GM12878 (cell line): ENCODE results near the gene GATA3.

Source experiments
- BACH1 ChIP-seq: fragments of 450-650 bp; IDR thresholded peaks from 2 replicates; pipeline ENCODE4 v1.6.1; 2017; ENCODE audit warnings: mild to moderate bottlenecking, borderline replicate concordance
- CTCF ChIP-seq, 3 experiments: IDR thresholded peaks in 2 of 3; conservative IDR thresholded peaks in 1 of 3; 2 replicates each; pipeline ENCODE4 v1.5.1; 2011; ENCODE audit warnings: low read depth in 3 of 3, low read length in 3 of 3, mild to moderate bottlenecking in 3 of 3, control low read depth in 2 of 3, moderate library complexity in 2 of 3, inconsistent platforms in 1 of 3, mixed read lengths in 1 of 3; ENCODE audit not compliant: control insufficient read depth in 2 of 3, insufficient read depth in 1 of 3; ENCODE audit errors: extremely low read depth in 1 of 3
- NKRF ChIP-seq: fragments of 450-650 bp; conservative IDR thresholded peaks from 2 replicates; pipeline ENCODE4 v1.6.1; 2017; ENCODE audit warnings: mild to moderate bottlenecking, moderate library complexity
- PAX8 ChIP-seq: fragments of 450-650 bp; IDR thresholded peaks from 2 replicates; pipeline ENCODE4 v1.6.1; 2017; ENCODE audit warnings: mild to moderate bottlenecking, moderate library complexity
- POLR2A ChIP-seq: IDR thresholded peaks from 2 replicates; pipeline ENCODE4 v1.6.1; 2011; ENCODE audit warnings: low read depth, mild to moderate bottlenecking, low read length
- RAD21 ChIP-seq: IDR thresholded peaks from 2 replicates; pipeline ENCODE4 v1.6.1; 2011; ENCODE audit warnings: mild to moderate bottlenecking, low read depth, low read length, moderate library complexity; ENCODE audit not compliant: insufficient read depth
- RBBP5 ChIP-seq: fragments of 200-600 bp; sonication (generic); conservative IDR thresholded peaks from 2 replicates; pipeline ENCODE4 v1.6.1; 2016
- ZZZ3 ChIP-seq: IDR thresholded peaks from 2 replicates; pipeline ENCODE4 v1.6.1; 2011; ENCODE audit warnings: low read depth; ENCODE audit not compliant: control insufficient read depth, insufficient read length

- TF ChIP-seq RAD21, result no peak
- TF ChIP-seq RBBP5, result no peak
- TF ChIP-seq POLR2A, result no peak
- no peak for TF ChIP-seq BACH1
- TF ChIP-seq CTCF (IDR thresholded peaks at IDR 0.05 in 2 of 3, conservative IDR thresholded peaks at IDR 0.05 in 1 of 3; ENCODE audit: control insufficient read depth in 2 of 3, extremely low read depth in 1 of 3, insufficient read depth in 1 of 3, low read depth in 3 of 3, low read length in 3 of 3), result no peak
- no peak for TF ChIP-seq NKRF
- TF ChIP-seq PAX8, result no peak
- TF ChIP-seq ZZZ3, result no peak
Observed at GRCh38 chr10:8072211-8072610, 17.7 kb downstream of the GATA3 start.
